T-cell (primary cell): ENCODE data around the gene MAP2K5. TPM values are rescaled to one million over a fixed set of nuclear protein-coding genes. Genes with fewer than 3 reads are reported as not detected.

Source experiments
- ATAC-seq, 4 experiments: fragments of 200-7000 bp in 3 of 4; fragments of 150-1000 bp in 1 of 4; cut with Tn5 transposase; replicated peaks in 1 of 4; 1 replicate in 3 of 4; 2 replicates in 1 of 4; pipeline ENCODE4 v1.10.0; 2021; ENCODE audit warnings: moderate library complexity in 3 of 4, mild to moderate bottlenecking in 2 of 4, moderate number of reproducible peaks in 1 of 4
- CTCF ChIA-PET, 2 donors: fragments of 300-600 bp; sonication (Branson Sonifier 250); formaldehyde crosslinking; loops; one replicate each; lab custom pipeline; 2022; ENCODE audit warnings: antibody characterized with exemption in 2 of 2; lab: Charles Lee
- POLR2A ChIA-PET, 2 donors: fragments of 300-600 bp; sonication (Branson Sonifier 250); formaldehyde crosslinking; loops; one replicate each; lab custom pipeline; 2022; ENCODE audit warnings: antibody characterized with exemption in 2 of 2; lab: Charles Lee
- DNase-seq, 35 experiments: peaks; one replicate each; pipeline versions ENCODE4 v3.0.0 to v3.0.0-alpha.2; 2013 to 2023
- H3K27ac ChIP-seq: one replicate; pipeline ENCODE4 v1.5.1; 2013; ENCODE audit warnings: low read length
- H3K27me3 ChIP-seq, 2 experiments: replicated peaks in 1 of 2; 1 replicate in 1 of 2; 2 replicates in 1 of 2; pipeline versions ENCODE4 v1.6.1 to v1.7.0; 2013; ENCODE audit warnings: low read length in 1 of 2, mixed read lengths in 1 of 2; ENCODE audit not compliant: control insufficient read depth in 2 of 2, insufficient read depth in 2 of 2; ENCODE audit errors: extremely low read depth in 1 of 2
- H3K36me3 ChIP-seq, 2 donors: 1 replicate in 1 of 2; 2 replicates in 1 of 2; pipeline versions ENCODE4 v1.6.1 to v1.7.0; 2013; ENCODE audit warnings: low read length in 1 of 2; ENCODE audit not compliant: control insufficient read depth in 2 of 2, insufficient read depth in 1 of 2; ENCODE audit errors: extremely low read depth in 1 of 2
- H3K4me1 ChIP-seq, 2 experiments: 1 replicate in 1 of 2; 2 replicates in 1 of 2; pipeline versions ENCODE4 v1.6.1 to v1.7.0; 2013; ENCODE audit warnings: low read length in 2 of 2, mixed read lengths in 1 of 2; ENCODE audit not compliant: insufficient read depth in 2 of 2, control insufficient read depth in 1 of 2; ENCODE audit errors: extremely low read depth in 1 of 2
- H3K4me3 ChIP-seq, 2 donors: 1 replicate in 1 of 2; 2 replicates in 1 of 2; pipeline versions ENCODE4 v1.5.1 to v1.7.0; 2013; ENCODE audit warnings: mild to moderate bottlenecking in 2 of 2, low read length in 1 of 2, moderate library complexity in 1 of 2; ENCODE audit not compliant: control insufficient read depth in 1 of 2; ENCODE audit errors: extremely low read depth in 1 of 2
- H3K9me3 ChIP-seq: 2 replicates; pipeline ENCODE4 v1.7.0; 2013
- H3K27ac Mint-ChIP-seq, 2 donors: one replicate each; pipeline ENCODE4 v1.8.0; 2020 to 2021; ENCODE audit warnings: mild to moderate bottlenecking in 2 of 2, mixed read lengths in 2 of 2
- H3K27me3 Mint-ChIP-seq, 2 donors: one replicate each; pipeline ENCODE4 v1.8.0; 2021 to 2022; ENCODE audit warnings: mixed read lengths in 2 of 2
- H3K36me3 Mint-ChIP-seq: one replicate; pipeline ENCODE4 v1.8.0; 2021; ENCODE audit warnings: mixed read lengths
- H3K4me1 Mint-ChIP-seq, 3 donors: one replicate each; pipeline ENCODE4 v1.8.0; 2020 to 2022; ENCODE audit warnings: mixed read lengths in 3 of 3, mild to moderate bottlenecking in 1 of 3
- H3K4me3 Mint-ChIP-seq, 3 donors: one replicate each; pipeline ENCODE4 v1.8.0; 2020 to 2022; ENCODE audit warnings: mild to moderate bottlenecking in 3 of 3, mixed read lengths in 3 of 3, moderate library complexity in 3 of 3
- H3K9me3 Mint-ChIP-seq, 3 donors: one replicate each; pipeline ENCODE4 v1.8.0; 2020 to 2022; ENCODE audit warnings: mixed read lengths in 3 of 3
- WGBS: methylation state at CpG from one replicate; pipeline ENCODE4 v1.1.5; 2013; ENCODE audit warnings: missing lambda C conversion rate; ENCODE audit not compliant: insufficient coverage; 5-methylcytosine and 5-hydroxymethylcytosine counted together
- total RNA-seq, 35 experiments: library from RNA in 6 of 35; stranded (reverse) in 6 of 35; fragments of 120-200 nt in 1 of 35; gene quantifications; one replicate each; pipeline versions ENCODE4 v1.2.1 to v1.2.4 and lab custom pipeline; 2013 to 2026

Gene MAP2K5
- total RNA-seq, 5 donors from 2014 or later (not counting 1 experiment from before 2014, with no cell fraction given) = 24.5 to 35.5 (median 28.5) TPM

DNA sequence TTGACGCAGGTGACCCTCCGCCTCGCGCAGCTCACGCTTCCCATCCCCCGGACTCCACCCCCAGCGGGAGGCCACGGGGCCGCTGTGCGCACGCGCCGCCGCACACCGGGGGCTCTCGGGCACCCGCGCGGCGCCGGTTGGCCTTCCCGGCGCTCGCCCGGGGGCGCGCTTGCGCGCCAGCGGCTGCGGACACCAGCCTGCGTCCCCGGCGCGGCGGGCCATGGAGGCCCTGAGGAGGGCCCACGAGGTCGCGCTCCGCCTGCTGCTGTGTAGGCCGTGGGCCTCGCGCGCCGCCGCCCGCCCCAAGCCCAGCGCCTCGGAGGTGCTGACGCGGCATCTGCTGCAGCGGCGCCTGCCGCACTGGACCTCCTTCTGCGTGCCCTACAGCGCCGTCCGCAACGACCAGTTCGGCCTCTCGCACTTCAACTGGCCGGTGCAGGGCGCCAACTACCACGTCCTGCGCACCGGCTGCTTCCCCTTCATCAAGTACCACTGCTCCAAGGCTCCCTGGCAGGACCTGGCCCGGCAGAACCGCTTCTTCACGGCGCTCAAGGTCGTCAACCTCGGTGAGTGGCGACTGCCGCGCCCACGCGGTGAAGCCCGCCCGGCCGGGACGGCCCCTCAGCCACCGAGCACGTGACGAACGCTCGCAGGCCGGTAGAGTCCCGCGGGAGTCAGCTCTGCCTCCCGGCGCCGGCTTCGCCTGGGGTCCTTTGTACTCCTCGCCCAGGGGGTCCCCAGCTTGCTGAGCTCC is 21.3 kb upstream of the MAP2K5 start, which contains the start of gene C15orf61:
TSS of gene C15orf61 (plus strand) at position 103 of the 754 bp plus-strand sequence. CDS start at position 221, 118 bp downstream.
- CTCF ChIA-PET = interaction anchor here in 1 of 2 donors (0.6 to 0.9 kb wide), 2 partner anchors 66 to 318 kb away, joined by 3 to 4 read pairs; no protein-coding TSS in a partner anchor
- DNase-seq = peak; percentile 57 to 91 (median 76)
- Histone ChIP-seq H3K36me3 (peaks cover 0 to 4% of the 10 kb centered on the region in 2 donors), H3K4me1 (peaks cover 5 to 7% of the 10 kb centered on the region in 2 experiments), H3K27me3 (no peaks in the 10 kb centered on the region), H3K27ac (peak within 1 kb of the TSS; percentile 97), H3K4me3 (peak within 1 kb of the TSS; percentile 88 to 93), H3K9me3 (no peaks in the 10 kb centered on the region)
- H3K27me3 Mint-ChIP-seq = no peaks in the 10 kb centered on the region
- no peaks in the 10 kb centered on the region for H3K9me3 Mint-ChIP-seq
- peak within 1 kb of the TSS; percentile 92 to 96 for H3K27ac Mint-ChIP-seq
- peaks cover 3% of the 10 kb centered on the region for H3K36me3 Mint-ChIP-seq
- under 1% methylated on average over 89 of the region's 94 CpGs for WGBS
- peak within 1 kb of the TSS; percentile 89 to 93 (median 91) for H3K4me3 Mint-ChIP-seq
- POLR2A ChIA-PET = interaction anchor here in 1 of 2 donors (0.5 kb wide), 2 partner anchors 21 to 1297 kb away, joined by 3 to 9 read pairs; partner anchors contain the start of gene MAP2K5
- ATAC-seq = peak; percentile 83 to 86 (median 84)
- peaks cover 28 to 36% (median 29%) of the 10 kb centered on the region in 3 donors for H3K4me1 Mint-ChIP-seq

DNA sequence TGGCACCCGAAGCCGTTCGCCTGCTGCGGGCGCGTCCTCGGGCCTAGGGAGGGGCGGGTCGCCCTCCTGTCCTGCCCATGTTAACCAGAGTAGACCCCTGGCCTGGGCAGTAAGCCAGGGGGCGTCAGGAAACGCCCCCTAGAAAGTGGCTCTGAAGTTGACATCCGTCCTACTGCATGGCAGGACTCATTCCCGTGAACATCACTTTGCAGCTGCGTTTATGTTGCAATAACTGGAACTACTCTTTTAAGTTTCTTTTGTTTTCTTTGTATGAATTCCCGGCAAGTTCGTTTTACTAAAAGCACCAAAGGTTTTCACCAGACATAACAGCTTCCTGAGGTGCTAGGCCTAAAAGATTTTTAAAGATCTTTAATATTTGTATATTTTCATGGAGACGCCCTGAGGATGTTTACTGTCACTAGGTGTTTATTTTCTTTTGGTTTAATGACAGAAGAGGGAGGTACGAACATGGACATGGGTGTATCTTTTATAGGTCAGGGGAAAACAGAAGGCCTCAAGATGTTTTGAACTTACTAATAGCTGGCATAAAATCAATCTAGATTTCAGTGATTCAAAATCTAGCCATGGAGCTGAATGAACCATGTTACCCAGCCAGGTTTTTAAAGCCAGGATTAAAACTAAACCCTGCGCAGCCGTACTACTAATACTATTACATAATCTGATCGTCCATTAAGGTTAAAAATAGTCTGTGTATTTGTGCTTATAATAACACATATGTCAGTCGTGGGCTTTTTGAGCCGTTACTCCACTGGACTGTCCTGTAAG is 20.5 kb upstream of the MAP2K5 start:
- H3K27ac Mint-ChIP-seq = peak overlapping the region; percentile 90 to 94
- H3K4me1 Mint-ChIP-seq = peaks cover 28 to 36% (median 29%) of the 10 kb centered on the region in 3 donors
- H3K36me3 ChIP-seq = peaks cover 0 to 8% of the 10 kb centered on the region in 2 donors
- H3K9me3 Mint-ChIP-seq = no peaks in the 10 kb centered on the region
- peaks cover 5 to 7% of the 10 kb centered on the region in 2 experiments for H3K4me1 ChIP-seq
- H3K9me3 ChIP-seq = no peaks in the 10 kb centered on the region
- peaks cover 2% of the 10 kb centered on the region for H3K36me3 Mint-ChIP-seq
- POLR2A ChIA-PET = no interaction called here
- DNase-seq = peak in 1 of 35 experiments; percentile 17
- no peaks in the 10 kb centered on the region for H3K27me3 Mint-ChIP-seq
- H3K27ac ChIP-seq = peak overlapping the region; percentile 88
- CTCF ChIA-PET = interaction anchor here in 1 of 2 donors (0.9 kb wide), 1 partner anchor 65 kb away, joined by 3 read pairs; no protein-coding TSS in a partner anchor
- no peaks in the 10 kb centered on the region for H3K27me3 ChIP-seq
- H3K4me3 Mint-ChIP-seq = peak overlapping the region; percentile 87 to 93 (median 91)
- ATAC-seq = no peak
- 7% methylated on average over 15 of the region's 23 CpGs for WGBS
- H3K4me3 ChIP-seq = peak overlapping the region; percentile 88 to 93

DNA sequence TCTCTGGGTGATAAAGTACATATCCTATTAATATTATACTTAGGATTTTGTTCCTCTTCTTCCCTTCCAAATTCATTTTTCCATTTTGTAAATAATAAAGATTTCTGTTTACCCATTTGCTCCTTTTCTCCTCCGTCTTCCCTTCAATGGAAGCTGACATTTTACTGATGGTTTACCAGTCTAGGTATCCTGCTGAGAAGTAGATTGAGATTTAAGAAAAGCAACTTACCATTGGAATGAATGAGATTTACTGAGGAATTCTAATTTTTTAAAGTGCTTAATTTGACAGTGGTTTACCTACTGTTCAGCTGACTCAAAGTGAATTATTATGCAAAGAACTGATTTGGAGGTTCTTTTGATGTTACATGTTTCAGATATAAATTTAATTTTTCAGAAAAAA is 19.2 kb upstream of the MAP2K5 start:
- H3K4me3 Mint-ChIP-seq = peak overlapping the region in 2 of 3 donors; percentile 87 to 91
- Histone ChIP-seq H3K27ac (no peak overlapping the region), H3K4me1 (peaks cover 5 to 7% of the 10 kb centered on the region in 2 experiments), H3K36me3 (peaks cover 0 to 6% of the 10 kb centered on the region in 2 donors), H3K27me3 (no peaks in the 10 kb centered on the region), H3K4me3 (no peak overlapping the region), H3K9me3 (no peaks in the 10 kb centered on the region)
- CTCF ChIA-PET = interaction anchor here in 1 of 2 donors (1.3 kb wide), 1 partner anchor 313 kb away, joined by 5 read pairs; no protein-coding TSS in a partner anchor
- H3K36me3 Mint-ChIP-seq = peaks cover 5% of the 10 kb centered on the region
- H3K27me3 Mint-ChIP-seq = no peaks in the 10 kb centered on the region
- H3K4me1 Mint-ChIP-seq = peaks cover 28 to 35% (median 29%) of the 10 kb centered on the region in 3 donors
- no CpG with 5 or more reads among the region's 1 CpG for whole genome bisulfite sequencing
- POLR2A ChIA-PET = no interaction called here
- no peak for ATAC-seq
- DNase-seq = no peak
- H3K9me3 Mint-ChIP-seq = no peaks in the 10 kb centered on the region
- no peak overlapping the region for H3K27ac Mint-ChIP-seq

DNA sequence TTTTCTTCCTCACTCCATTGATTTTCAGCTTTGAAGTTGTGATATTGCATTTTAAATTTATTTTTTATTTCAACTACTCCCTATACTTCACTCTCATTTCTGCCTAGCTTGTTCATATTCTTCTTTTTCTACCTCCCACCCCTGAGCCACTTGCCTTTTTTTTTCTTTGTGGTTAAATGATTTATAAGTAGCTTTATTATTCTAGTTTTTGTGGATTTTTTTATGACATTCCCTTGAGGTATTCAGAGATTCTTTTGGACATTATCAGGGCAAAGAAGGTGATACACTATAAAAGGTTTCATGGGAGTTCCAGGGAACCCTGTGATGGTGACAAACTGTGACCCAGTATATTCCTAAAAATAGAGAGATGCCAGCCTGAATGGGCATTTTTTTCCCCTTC is 18.3 kb upstream of the MAP2K5 start:
- H3K27me3 Mint-ChIP-seq = no peaks in the 10 kb centered on the region
- DNase-seq = no peak
- H3K27me3 ChIP-seq = no peaks in the 10 kb centered on the region
- peaks cover 5 to 7% of the 10 kb centered on the region in 2 experiments for H3K4me1 ChIP-seq
- peaks cover 8% of the 10 kb centered on the region for H3K36me3 Mint-ChIP-seq
- POLR2A ChIA-PET = interaction anchor here (0.6 to 1.0 kb wide), 2 partner anchors 9 to 323 kb away, joined by 3 read pairs; no protein-coding TSS in a partner anchor
- H3K4me1 Mint-ChIP-seq = peaks cover 28 to 35% (median 29%) of the 10 kb centered on the region in 3 donors
- H3K4me3 ChIP-seq = no peak overlapping the region
- H3K36me3 ChIP-seq = peaks cover 0 to 6% of the 10 kb centered on the region in 2 donors
- peak overlapping the region; percentile 34 to 75 for H3K27ac Mint-ChIP-seq
- H3K4me3 Mint-ChIP-seq = no peak overlapping the region
- no peak for ATAC-seq
- CTCF ChIA-PET = interaction anchor here in 1 of 2 donors (0.6 to 1.3 kb wide), 3 partner anchors 284 to 312 kb away, joined by 3 to 5 read pairs (median 3); no protein-coding TSS in a partner anchor
- no peak overlapping the region for H3K27ac ChIP-seq
- no peaks in the 10 kb centered on the region for H3K9me3 Mint-ChIP-seq
- H3K9me3 ChIP-seq = no peaks in the 10 kb centered on the region

DNA sequence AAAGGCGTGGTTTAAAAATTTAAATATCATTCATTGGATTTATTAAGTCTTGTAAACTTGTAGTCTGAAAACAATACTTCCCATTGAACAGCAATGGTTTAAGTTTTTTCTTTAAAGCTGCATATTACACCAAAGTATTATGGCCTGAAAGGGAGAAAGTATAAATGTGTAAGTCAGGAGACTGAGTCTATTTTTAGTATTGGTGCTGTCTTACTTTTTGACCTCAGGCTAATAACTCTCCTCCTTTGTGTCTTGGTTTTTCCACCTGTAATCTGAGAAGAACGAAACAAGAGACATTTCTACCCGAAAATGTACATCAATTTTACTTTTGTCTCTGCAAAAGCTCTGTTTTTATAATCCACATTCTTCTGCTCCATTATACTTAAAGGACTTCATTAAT is 14.0 kb upstream of the MAP2K5 start:
- Histone ChIP-seq H3K36me3 (peaks cover 0 to 6% of the 10 kb centered on the region in 2 donors), H3K27ac (no peak overlapping the region), H3K9me3 (no peaks in the 10 kb centered on the region), H3K27me3 (no peaks in the 10 kb centered on the region), H3K4me1 (peaks cover 0 to 2% of the 10 kb centered on the region in 2 experiments), H3K4me3 (no peak overlapping the region)
- H3K4me1 Mint-ChIP-seq = peaks cover 6 to 10% (median 8%) of the 10 kb centered on the region in 3 donors
- H3K4me3 Mint-ChIP-seq = no peak overlapping the region
- no peaks in the 10 kb centered on the region for H3K27me3 Mint-ChIP-seq
- ChIA-PET POLR2A (interaction anchor here in 1 of 2 donors (0.6 kb wide), 1 partner anchor 1808 kb away, joined by 3 read pairs; no protein-coding TSS in a partner anchor), CTCF (no interaction called here)
- ATAC-seq = no peak
- no peaks in the 10 kb centered on the region for H3K9me3 Mint-ChIP-seq
- peaks cover 14% of the 10 kb centered on the region for H3K36me3 Mint-ChIP-seq
- WGBS = no CpG with 5 or more reads among the region's 3 CpGs
- H3K27ac Mint-ChIP-seq = no peak overlapping the region
- DNase-seq = no peak
